ENCODE results near the gene VGLL3. TPM values are rescaled to one million over a fixed set of nuclear protein-coding genes. Genes with fewer than 3 reads are reported as not detected.
A peak's percentile ranks its signal among the peaks of the same experiment; 100 is the strongest.

The VGLL3 gene
- total RNA-seq, 3 donors from 2014 or later, result 17.9 to 60.0 (median 48.5) TPM

- TF ChIP-seq CTCF (IDR thresholded peaks at IDR 0.05), result no peak
- TF ChIP-seq POLR2AphosphoS5 (IDR thresholded peaks at IDR 0.05), result no peak
- no peak for TF ChIP-seq POLR2A (IDR thresholded peaks at IDR 0.05)
- no peaks in the 10 kb centered on the region for H3K36me3 ChIP-seq
- H3K4me3 ChIP-seq, result no peak overlapping the region
- DNase-seq (ENCODE audit: low spot score in 2 of 2), result no peak
- no peaks in the 10 kb centered on the region for H3K27me3 ChIP-seq
- H3K27ac ChIP-seq, result no peak overlapping the region
- intact Hi-C loops (cut with DNase I; ENCODE audit: low total_unique reads), result no loop called here
- H3K4me1 ChIP-seq, result no peaks in the 10 kb centered on the region
- no peaks in the 10 kb centered on the region for H3K9me3 ChIP-seq
These were observed 42.1 kb downstream of the VGLL3 start for GRCh38 chr3:86948822-86949221.

- no peaks in the 10 kb centered on the region for H3K36me3 ChIP-seq
- H3K4me3 ChIP-seq, result no peak overlapping the region
- no peak overlapping the region for H3K27ac ChIP-seq
- intact Hi-C loops (cut with DNase I; ENCODE audit: low total_unique reads), result no loop called here
- no peaks in the 10 kb centered on the region for H3K9me3 ChIP-seq
- TF ChIP-seq POLR2AphosphoS5 (IDR thresholded peaks at IDR 0.05) (no peak), CTCF (IDR thresholded peaks at IDR 0.05) (no peak), POLR2A (IDR thresholded peaks at IDR 0.05) (no peak)
- no peaks in the 10 kb centered on the region for H3K4me1 ChIP-seq
- DNase-seq (ENCODE audit: low spot score in 2 of 2), result no peak
- H3K27me3 ChIP-seq, result no peaks in the 10 kb centered on the region
These were observed 48.7 kb downstream of the VGLL3 start for GRCh38 chr3:86942206-86942605.

DNA sequence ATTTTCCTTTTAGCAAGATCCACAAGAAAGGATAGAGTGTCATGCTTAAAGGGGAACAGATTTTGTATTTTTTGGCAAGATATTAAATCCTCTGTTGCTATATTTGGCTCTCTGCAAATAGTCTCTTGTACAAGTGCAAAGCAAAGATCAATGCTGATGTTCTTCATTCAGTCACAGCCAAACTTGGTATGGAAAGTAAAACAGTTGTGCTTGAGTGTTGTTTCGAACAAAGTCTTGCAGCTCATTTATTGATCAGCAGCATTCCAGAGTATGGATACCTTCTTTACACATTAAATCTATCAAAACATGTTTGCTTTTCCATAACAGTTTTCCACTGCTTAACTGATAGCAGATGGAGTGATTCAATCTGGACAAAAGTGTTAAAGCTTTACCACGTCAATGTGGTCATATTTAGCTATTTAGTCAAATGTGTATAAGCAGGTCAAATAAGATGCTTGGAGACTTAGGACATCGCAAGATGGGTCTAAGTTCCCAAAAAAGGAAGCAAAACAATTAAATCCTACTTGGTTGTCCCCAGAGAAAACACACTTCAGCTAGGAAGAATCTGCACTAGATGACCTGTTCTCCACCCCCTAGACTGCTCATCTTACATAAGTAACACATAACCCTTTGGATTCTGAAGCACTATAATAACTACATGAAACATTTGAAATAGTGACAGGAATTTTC, 52.4 kb downstream of the VGLL3 start:
- Histone ChIP-seq H3K9me3 (no peaks in the 10 kb centered on the region), H3K36me3 (no peaks in the 10 kb centered on the region), H3K27me3 (no peaks in the 10 kb centered on the region), H3K4me1 (no peaks in the 10 kb centered on the region), H3K27ac (peak overlapping the region in 1 of 2 donors; percentile 21), H3K4me3 (no peak overlapping the region)
- no peak for DNase-seq (ENCODE audit: low spot score in 2 of 2)
- TF ChIP-seq POLR2AphosphoS5 (IDR thresholded peaks at IDR 0.05), result no peak
- no peak for TF ChIP-seq POLR2A (IDR thresholded peaks at IDR 0.05)
- no peak for TF ChIP-seq CTCF (IDR thresholded peaks at IDR 0.05)
- intact Hi-C loops (cut with DNase I; ENCODE audit: low total_unique reads), result no loop called here

DNA sequence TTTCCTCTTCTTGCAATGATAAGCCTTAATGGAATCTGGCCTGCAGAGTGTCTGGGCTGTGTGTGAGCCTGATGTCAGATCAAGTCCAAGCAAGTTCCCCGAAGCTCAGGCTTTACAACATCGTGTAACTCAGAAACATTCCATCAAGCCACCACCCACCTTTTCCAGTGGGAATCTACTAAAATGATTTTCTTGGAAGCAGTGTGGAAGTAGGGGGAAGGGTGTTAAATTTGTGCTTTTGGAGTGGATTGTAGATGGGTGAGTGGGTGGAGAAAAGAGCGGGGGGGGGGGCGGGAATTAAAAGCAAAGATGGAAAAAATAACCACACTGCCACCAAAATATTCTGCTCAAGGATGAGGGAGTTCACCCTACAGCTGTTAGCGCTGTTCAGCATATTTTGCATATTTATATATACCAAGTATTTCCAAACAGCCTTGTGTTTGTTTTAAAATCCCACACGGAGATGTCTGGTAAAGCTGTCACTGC, 53.6 kb downstream of the VGLL3 start:
- peak in 1 of 2 donors; percentile 27 for DNase-seq (ENCODE audit: low spot score in 2 of 2)
- TF ChIP-seq CTCF (IDR thresholded peaks at IDR 0.05) (no peak), POLR2AphosphoS5 (IDR thresholded peaks at IDR 0.05) (peak in 1 of 3 donors; percentile 58)

GRCh38 chr3:86934851-86935250, 56.1 kb downstream of the VGLL3 start:
- TF ChIP-seq POLR2AphosphoS5 (IDR thresholded peaks at IDR 0.05), result no peak
- H3K9me3 ChIP-seq, result no peaks in the 10 kb centered on the region
- no peak for DNase-seq (ENCODE audit: low spot score in 2 of 2)
- intact Hi-C loops (cut with DNase I; ENCODE audit: low total_unique reads), result no loop called here
- H3K4me3 ChIP-seq, result no peak overlapping the region
- no peaks in the 10 kb centered on the region for H3K27me3 ChIP-seq
- H3K27ac ChIP-seq, result no peak overlapping the region
- no peaks in the 10 kb centered on the region for H3K4me1 ChIP-seq
- no peaks in the 10 kb centered on the region for H3K36me3 ChIP-seq

More for the DNA sequence above, 53.6 kb downstream of the VGLL3 start:
- intact Hi-C loops (cut with DNase I; ENCODE audit: low total_unique reads), result no loop called here
- H3K36me3 ChIP-seq, result no peaks in the 10 kb centered on the region
- H3K4me3 ChIP-seq, result no peak overlapping the region
- H3K9me3 ChIP-seq, result no peaks in the 10 kb centered on the region
- H3K27me3 ChIP-seq, result no peaks in the 10 kb centered on the region
- peak overlapping the region; percentile 31 to 68 for H3K27ac ChIP-seq
- no peaks in the 10 kb centered on the region for H3K4me1 ChIP-seq
